ENCODE data around the gene METTL1. TPM values are rescaled to one million over a fixed set of nuclear protein-coding genes. Genes with fewer than 3 reads are reported as not detected.

METTL1 gene
- total RNA-seq, 2 donors from 2014 or later, result 21.3 to 28.5 TPM

DNA sequence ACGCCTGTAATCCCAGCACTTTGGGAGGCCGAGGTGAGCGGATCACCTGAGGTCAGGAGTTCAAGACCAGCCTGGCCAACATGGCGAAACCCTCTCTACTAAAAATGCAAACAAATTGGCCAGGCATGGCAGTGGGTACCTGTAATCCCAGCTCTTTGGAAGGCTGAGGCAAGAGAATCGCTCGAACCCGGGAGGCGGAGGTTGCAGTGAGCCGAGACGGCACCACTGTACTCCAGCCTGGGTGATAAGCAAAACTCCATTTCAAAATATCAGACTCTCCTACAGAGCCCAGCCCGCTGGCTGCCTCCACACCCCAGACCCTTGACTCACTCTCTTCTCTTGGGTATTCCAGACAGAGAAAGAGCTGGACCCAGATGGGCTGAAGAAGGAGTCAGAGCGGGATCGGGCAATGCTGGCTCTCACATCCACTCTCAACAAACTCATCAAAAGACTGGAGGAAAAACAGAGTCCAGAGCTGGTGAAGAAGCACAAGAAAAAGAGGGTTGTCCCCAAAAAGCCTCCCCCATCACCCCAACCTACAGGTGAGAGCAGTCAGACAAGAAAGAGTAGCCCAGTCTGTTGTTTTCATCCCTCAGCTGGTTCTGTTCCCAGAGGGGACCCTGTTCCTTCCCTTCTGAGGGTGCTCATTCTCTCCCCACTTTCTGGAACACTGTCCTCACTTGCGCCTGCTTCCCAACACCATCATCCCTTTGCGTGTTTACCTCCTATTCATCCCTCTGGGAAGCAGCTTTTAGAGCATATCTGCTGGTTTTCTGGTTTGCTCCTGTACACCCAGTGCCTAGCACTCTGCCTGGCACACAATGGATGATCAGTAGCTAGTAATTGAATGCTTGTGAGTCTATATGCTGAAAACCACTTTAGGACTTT is 53.0 kb downstream of the METTL1 start:
- no peak for DNase-seq (ENCODE audit: low spot score in 2 of 2)
- H3K36me3 Mint-ChIP-seq, result peaks cover 6 to 9% of the 10 kb centered on the region in 2 donors

More for the DNA sequence above, 53.0 kb downstream of the METTL1 start:
- ATAC-seq, result no peak
- peak overlapping the region in 1 of 2 donors; percentile 90 for H3K27ac Mint-ChIP-seq
- H3K9me3 Mint-ChIP-seq, result no peaks in the 10 kb centered on the region

Other genes with a start within 250 kb of the METTL1 start
- 10 to 100 TPM; 66.4 to 77.5 TPM for gene MBD6, start 249.3 kb downstream of the METTL1 start, total RNA-seq
- 100 to 1,000 TPM in 1 of 2 donors, 10 to 100 TPM in 1; 77.1 to 122 TPM for gene DCTN2, start 224.9 kb downstream of the METTL1 start, total RNA-seq
- gene KIF5A, start 222.1 kb downstream of the METTL1 start, total RNA-seq, result 1 to 10 TPM in 1 of 2 donors, under 1 TPM in 1; 0.75 to 3.4 TPM
- gene PIP4K2C, start 180.9 kb downstream of the METTL1 start, total RNA-seq, result 10 to 100 TPM; 13.8 to 43.7 TPM
- 10 to 100 TPM; 14.5 to 33.5 TPM for gene DTX3, start 167.3 kb downstream of the METTL1 start, total RNA-seq
- gene ARHGEF25, start 160.7 kb downstream of the METTL1 start, total RNA-seq, result 1 to 10 TPM in 1 of 2 donors, under 1 TPM in 1; 0.68 to 4.8 TPM
- gene B4GALNT1, start 138.9 kb downstream of the METTL1 start, total RNA-seq, result 1 to 10 TPM; 2.6 to 3.2 TPM
- gene OS9, start 78.0 kb downstream of the METTL1 start, total RNA-seq, result 100 to 1,000 TPM in 1 of 2 donors, 10 to 100 TPM in 1; 87.1 to 116 TPM
- gene AGAP2, start 33.4 kb downstream of the METTL1 start, total RNA-seq, result 10 to 100 TPM; 28.9 to 38.4 TPM
- 10 to 100 TPM in 1 of 2 donors, 1 to 10 TPM in 1; 9.7 to 15.1 TPM for gene TSPAN31, start 27.1 kb downstream of the METTL1 start, total RNA-seq
- 100 to 1,000 TPM; 183 to 191 TPM for gene CDK4, start 19.8 kb downstream of the METTL1 start, total RNA-seq
- gene MARCHF9, start 17.0 kb downstream of the METTL1 start, total RNA-seq, result 10 to 100 TPM; 17.4 to 26.4 TPM
- 10 to 100 TPM in 1 of 2 donors, 1 to 10 TPM in 1; 7.6 to 14.7 TPM for gene CYP27B1, start 5.0 kb downstream of the METTL1 start, total RNA-seq
- gene EEF1AKMT3, start 509 bp upstream of the METTL1 start, total RNA-seq, result 1 to 10 TPM; 3.1 to 3.6 TPM
- gene TSFM, start 10.7 kb upstream of the METTL1 start, total RNA-seq, result 10 to 100 TPM; 35.9 to 50.2 TPM
- gene AVIL, start 46.6 kb upstream of the METTL1 start, total RNA-seq, result 1 to 10 TPM in 1 of 2 donors, under 1 TPM in 1; 0.23 to 3.1 TPM
- 100 to 1,000 TPM in 1 of 2 donors, 10 to 100 TPM in 1; 76.3 to 103 TPM for gene CTDSP2, start 74.6 kb upstream of the METTL1 start, total RNA-seq
- gene ATP23, start 169.5 kb upstream of the METTL1 start, total RNA-seq, result 10 to 100 TPM; 15.3 to 15.5 TPM

Measured in activated naive CD4-positive, alpha-beta T cell treated with anti-CD3 and anti-CD28 coated beads, Interleukin-2, amount 50 U/mL, for 72 hours (primary cell).